Cardiac muscle cell (in vitro differentiated cells and primary cell): Measurements from ENCODE around the gene IFT81. TPM values are rescaled to one million over a fixed set of nuclear protein-coding genes. Genes with fewer than 3 reads are reported as not detected.

Experiments
- DNase-seq, 2 donors: peaks; one replicate each; pipeline versions ENCODE4 v3.0.0 to v3.0.0-alpha.2; 2010 to 2017; ENCODE audit warnings: low read depth in 1 of 2, low spot score in 1 of 2
- H3K27ac ChIP-seq: fragments of 200-600 bp; sonication (generic); 2 replicates; pipeline ENCODE4 v1.5.1; 2016
- H3K27me3 ChIP-seq: fragments of 200-600 bp; sonication (generic); 2 replicates; pipeline ENCODE4 v1.6.0; 2016; ENCODE audit warnings: control low read depth
- H3K36me3 ChIP-seq: fragments of 200-600 bp; sonication (generic); 2 replicates; pipeline ENCODE4 v1.5.1; 2016; ENCODE audit warnings: control low read depth
- H3K4me1 ChIP-seq: fragments of 200-600 bp; sonication (generic); 2 replicates; pipeline ENCODE4 v1.8.1; 2017; ENCODE audit warnings: low read depth, mild to moderate bottlenecking, mixed run types
- H3K4me3 ChIP-seq: fragments of 200-600 bp; sonication (generic); 2 replicates; pipeline ENCODE4 v1.5.1; 2016; ENCODE audit warnings: mild to moderate bottlenecking
- H3K9me3 ChIP-seq: fragments of 200-600 bp; sonication (generic); 2 replicates; pipeline ENCODE4 v1.5.1; 2017; ENCODE audit warnings: low read depth, mild to moderate bottlenecking, control low read depth
- polyA plus RNA-seq: library from polyadenylated mRNA; unstranded; fragments of >200 nt; fragmentation: Nextera tagmentation; extraction: Ambion mirVana; gene quantifications from 2 replicates; pipeline ENCODE4 v1.2.1, GENCODE V29; 2016
- total RNA-seq: library from RNA; depleted of rRNA; stranded (reverse); fragments of >200 nt; gene quantifications from 2 replicates; pipeline ENCODE4 v1.2.3, GENCODE V29; 2016
- TF ChIP-seq, protein P1 (sequence below): IDR thresholded peaks from 2 replicates; pipeline ENCODE4 v1.5.1; 2012; ENCODE audit warnings: low read depth, mild to moderate bottlenecking, low read length

IFT81 gene
- total and polyA plus RNA-seq, 2 experiments from 2014 or later, result 30.0 to 42.6 TPM

DNA sequence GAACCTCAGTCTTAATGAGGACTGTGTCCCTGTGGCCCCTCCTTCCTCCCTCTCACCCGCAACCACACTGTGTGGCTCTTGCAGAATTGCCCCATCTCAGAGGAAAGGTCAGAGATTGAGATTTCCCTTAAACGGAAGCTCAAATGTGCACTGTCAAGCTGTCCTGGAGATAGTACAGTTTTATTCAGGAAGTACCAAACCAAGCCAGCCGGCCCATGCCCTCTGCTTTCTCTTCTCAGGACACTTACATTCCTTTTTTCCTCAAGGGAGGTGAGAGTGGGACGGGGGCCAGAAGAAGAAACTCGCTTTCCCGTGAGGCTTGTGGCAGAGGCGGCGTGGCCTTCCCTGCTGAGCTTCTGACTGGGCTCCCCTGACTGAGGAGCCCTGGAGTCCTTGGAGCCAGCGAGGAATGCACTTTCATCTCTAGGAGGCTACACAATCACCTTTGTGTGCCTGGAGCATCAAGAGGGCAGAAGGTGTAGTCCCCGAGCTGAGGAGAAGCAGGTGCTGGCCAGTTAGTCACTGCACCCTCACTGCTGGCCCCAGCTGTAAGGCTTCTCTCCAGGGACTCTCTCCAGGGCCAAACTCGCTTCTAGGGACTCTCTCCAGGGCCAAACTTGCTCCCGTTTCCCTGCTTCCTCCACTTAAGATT, 132.7 kb downstream of the IFT81 start:
- H3K4me3 ChIP-seq, result no peak overlapping the region
- H3K27ac ChIP-seq, result peak overlapping the region; percentile 11
- no peaks in the 10 kb centered on the region for H3K36me3 ChIP-seq
- TF ChIP-seq, protein P1, sequence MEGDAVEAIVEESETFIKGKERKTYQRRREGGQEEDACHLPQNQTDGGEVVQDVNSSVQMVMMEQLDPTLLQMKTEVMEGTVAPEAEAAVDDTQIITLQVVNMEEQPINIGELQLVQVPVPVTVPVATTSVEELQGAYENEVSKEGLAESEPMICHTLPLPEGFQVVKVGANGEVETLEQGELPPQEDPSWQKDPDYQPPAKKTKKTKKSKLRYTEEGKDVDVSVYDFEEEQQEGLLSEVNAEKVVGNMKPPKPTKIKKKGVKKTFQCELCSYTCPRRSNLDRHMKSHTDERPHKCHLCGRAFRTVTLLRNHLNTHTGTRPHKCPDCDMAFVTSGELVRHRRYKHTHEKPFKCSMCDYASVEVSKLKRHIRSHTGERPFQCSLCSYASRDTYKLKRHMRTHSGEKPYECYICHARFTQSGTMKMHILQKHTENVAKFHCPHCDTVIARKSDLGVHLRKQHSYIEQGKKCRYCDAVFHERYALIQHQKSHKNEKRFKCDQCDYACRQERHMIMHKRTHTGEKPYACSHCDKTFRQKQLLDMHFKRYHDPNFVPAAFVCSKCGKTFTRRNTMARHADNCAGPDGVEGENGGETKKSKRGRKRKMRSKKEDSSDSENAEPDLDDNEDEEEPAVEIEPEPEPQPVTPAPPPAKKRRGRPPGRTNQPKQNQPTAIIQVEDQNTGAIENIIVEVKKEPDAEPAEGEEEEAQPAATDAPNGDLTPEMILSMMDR, result no peak
- no peaks in the 10 kb centered on the region for H3K9me3 ChIP-seq
- no peaks in the 10 kb centered on the region for H3K27me3 ChIP-seq
- peaks cover 30% of the 10 kb centered on the region for H3K4me1 ChIP-seq
- peak in 1 of 2 donors; percentile 64 for DNase-seq

DNA sequence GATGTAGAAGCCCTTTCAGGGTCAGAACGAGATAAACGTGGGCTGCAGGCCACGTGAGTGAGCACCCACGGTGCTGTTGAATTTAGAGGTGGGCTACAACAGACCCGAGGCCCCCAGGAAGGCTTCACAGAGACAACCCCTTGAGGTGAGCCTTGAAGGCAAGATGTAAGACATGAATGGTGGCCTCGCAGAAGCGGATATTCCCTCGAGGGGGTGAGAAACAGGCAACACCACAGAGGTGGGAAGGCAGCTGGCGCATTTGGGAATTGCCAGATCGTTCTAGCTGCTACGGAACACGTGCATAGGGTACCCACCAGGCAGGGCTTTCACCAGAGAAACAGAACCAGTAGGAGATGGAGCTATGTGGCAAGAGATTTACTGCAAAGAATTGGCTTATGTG, 134.3 kb downstream of the IFT81 start:
- DNase-seq, result no peak
- no peaks in the 10 kb centered on the region for H3K9me3 ChIP-seq
- peaks cover 31% of the 10 kb centered on the region for H3K4me1 ChIP-seq

DNA sequence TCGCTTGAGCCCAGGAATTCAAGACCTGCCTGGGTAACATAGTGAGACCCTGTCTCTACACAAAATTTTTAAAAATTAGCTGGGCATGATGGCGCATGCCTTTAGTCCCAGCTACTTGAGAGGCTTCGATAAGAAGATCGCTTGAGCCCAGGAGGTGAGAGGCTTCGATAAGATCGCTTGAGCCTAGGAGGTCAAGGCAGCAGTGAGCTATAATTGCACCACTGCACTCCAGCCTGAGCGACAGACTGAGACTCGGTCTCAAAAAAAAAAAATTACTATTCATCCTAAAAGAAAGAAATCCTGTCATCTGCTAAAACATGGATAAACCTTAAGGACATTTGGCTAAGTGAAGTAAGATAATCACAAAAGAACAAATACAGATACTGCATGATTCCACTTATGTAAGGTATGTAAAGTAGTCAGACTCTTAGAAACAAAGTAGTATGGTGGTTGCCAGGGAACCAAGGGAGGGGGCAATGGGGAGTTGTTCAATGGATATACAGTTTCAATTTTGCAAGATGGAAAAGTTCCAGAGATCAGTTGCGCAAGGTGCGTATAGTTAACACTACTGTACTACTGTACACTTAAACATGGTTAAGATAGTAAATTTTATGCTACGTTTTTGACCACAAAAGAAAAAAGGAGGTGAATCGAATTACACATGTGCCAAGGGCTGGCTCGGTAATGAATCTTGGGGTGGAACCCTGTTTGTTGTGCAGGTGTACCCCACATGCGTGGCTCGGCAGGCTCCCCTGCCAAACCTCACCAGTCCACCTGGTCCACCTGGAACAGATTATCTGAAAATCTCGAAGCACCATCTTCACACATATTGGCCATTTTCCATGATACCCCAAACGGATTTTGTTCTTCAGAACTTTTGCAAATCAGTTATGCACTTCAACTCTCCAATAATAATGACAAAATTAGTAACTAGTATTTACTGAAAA, 138.6 kb downstream of the IFT81 start:
- TF ChIP-seq, protein P1, result no peak
- DNase-seq, result peak; percentile 45 to 66

More for the DNA sequence above, 134.3 kb downstream of the IFT81 start:
- no peak overlapping the region for H3K27ac ChIP-seq
- no peaks in the 10 kb centered on the region for H3K36me3 ChIP-seq
- TF ChIP-seq, protein P1, result no peak
- no peak overlapping the region for H3K4me3 ChIP-seq
- no peaks in the 10 kb centered on the region for H3K27me3 ChIP-seq

DNA sequence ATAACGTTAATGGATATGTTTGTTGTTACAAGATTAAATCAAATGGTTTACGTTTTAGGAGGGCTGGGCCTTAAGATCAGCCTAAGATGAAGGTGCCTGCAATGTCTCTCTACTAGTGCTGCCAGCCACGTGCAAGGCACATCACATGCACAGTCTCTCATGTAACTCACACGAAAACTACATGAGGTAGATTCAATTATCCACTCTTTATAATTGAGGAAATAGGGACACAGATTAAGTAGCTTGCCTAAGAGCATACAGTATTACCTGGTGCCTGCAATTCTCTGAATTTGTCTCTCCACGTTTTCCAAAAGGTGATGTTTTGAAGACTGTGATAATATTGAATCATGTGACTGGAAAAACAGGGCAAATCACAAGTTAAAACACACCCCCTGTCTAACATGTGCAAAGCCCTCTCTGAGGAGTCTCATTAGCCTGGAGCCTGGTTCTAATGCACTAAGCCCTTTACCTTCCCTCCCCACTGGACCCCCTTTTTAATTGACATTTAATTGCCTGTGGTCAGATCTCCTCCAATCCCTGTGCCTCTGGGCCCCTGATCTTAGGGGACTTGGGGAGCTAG, 142.3 kb downstream of the IFT81 start:
- TF ChIP-seq, protein P1, result no peak
- no peak overlapping the region for H3K27ac ChIP-seq
- H3K9me3 ChIP-seq, result no peaks in the 10 kb centered on the region
- no peak overlapping the region for H3K4me3 ChIP-seq
- DNase-seq, result no peak
- no peaks in the 10 kb centered on the region for H3K36me3 ChIP-seq
- H3K4me1 ChIP-seq, result peaks cover 50% of the 10 kb centered on the region
- H3K27me3 ChIP-seq, result no peaks in the 10 kb centered on the region

More for the DNA sequence above, 138.6 kb downstream of the IFT81 start:
- Histone ChIP-seq H3K4me1 (peaks cover 32% of the 10 kb centered on the region), H3K9me3 (no peaks in the 10 kb centered on the region), H3K36me3 (no peaks in the 10 kb centered on the region), H3K27ac (peak overlapping the region; percentile 76), H3K27me3 (no peaks in the 10 kb centered on the region), H3K4me3 (no peak overlapping the region)

DNA sequence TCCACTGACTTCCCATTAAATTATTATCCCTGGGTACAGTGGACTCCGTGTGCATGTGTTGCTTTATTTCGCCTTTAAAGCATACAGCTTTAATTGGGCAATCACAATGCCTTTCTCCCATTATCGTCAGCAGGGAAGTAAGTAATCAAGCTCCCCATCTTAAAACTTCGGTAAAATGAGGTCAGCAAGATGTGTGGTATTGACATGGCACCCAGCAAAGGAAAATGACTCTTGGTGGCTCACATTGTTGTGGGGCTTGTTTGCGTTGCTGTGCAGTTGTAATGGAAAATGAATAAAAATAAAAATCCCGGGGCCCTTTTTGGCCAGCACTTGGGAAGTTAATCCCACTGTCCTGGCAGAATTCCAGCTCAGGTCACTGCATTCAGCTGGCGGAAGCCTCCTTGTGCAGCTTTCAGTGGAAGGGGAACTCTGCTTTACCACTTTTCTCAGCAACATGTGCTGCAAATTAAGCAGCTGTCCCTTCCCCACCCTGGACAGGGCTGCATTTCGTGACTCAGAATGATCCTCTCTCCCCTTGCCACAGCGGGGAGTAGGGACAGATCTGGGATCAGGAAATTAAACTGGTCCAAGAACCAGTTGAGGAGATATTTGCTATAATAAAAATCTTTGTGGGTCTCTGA, 142.9 kb downstream of the IFT81 start:
- TF ChIP-seq, protein P1, result no peak
- Histone ChIP-seq H3K27ac (peak overlapping the region; percentile 73), H3K27me3 (no peaks in the 10 kb centered on the region), H3K9me3 (no peaks in the 10 kb centered on the region), H3K4me1 (peaks cover 48% of the 10 kb centered on the region), H3K4me3 (no peak overlapping the region), H3K36me3 (no peaks in the 10 kb centered on the region)
- peak; percentile 64 to 87 for DNase-seq
